K562 treated with DMSO at 1 percent for 48 hours (cell line): ENCODE data around the gene VIT. TPM values are rescaled to one million over a fixed set of nuclear protein-coding genes. Genes with fewer than 3 reads are reported as not detected.

ENCODE experiments used
- total RNA-seq: library from RNA; unstranded; fragments of 300-600 nt; gene quantifications from 2 replicates; pipeline ENCODE4 v1.2.3, GENCODE V29; 2022; ENCODE audit warnings: low replicate concordance; ENCODE audit errors: extremely low read depth

VIT gene
- total RNA-seq: not detected in 2 replicates

GRCh38 chr2:36696533-36696932 is at the start of gene VIT:
VIT (plus strand) TSS chr2:36696707; CDS start chr2:36716371, 19,664 bp downstream.

Other genes with a start within 250 kb of the VIT start
- gene FEZ2, start 98.5 kb upstream of the VIT start, total RNA-seq: not detected in 2 replicates